Measurements from ENCODE around the gene VANGL1. TPM values are rescaled to one million over a fixed set of nuclear protein-coding genes. Genes with fewer than 3 reads are reported as not detected.

VANGL1 gene
- total and polyA plus RNA-seq, 4 donors = 2.5 to 6.8 (median 3.5) TPM

DNA sequence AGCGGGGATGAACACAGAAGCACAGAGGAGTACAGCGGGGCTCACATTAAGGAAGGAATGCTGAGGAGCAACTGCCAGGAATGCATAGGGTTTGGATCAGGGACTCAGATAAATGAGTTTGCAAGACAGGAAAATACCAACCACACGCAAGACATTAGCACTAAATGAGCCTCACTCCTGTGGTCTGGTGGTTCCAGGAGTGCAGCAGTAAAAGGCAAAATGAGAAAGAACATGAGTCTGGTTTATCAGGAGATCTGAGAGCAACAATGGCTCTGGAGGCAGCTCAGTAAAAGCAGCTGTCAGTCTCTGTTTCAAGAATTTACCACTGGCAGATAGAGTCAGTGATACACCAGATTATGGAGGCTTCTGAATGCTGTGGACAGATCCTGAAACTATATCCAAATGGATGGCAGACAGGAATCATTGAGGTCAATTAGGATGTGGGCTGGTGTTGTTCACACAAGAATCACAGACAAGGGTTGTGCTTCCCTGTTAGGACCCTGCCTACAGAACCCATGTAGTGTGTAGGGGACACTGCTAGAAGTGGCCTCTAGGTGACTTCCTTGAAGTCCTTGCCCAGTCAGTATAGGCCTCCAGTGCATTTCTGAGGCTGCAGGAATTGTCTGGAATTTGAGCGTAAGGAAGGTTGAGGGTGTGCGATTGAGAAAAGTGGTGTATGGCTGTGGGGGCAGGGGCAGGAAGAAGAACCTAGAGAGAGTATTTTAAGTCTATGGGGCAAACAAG lies 76.4 kb downstream of the VANGL1 start:
- Histone ChIP-seq H3K9me3 (ENCODE audit: control insufficient read depth in 4 of 4, low read length in 3 of 4) (peaks cover 0 to 3% (median 0%) of the 10 kb centered on the region in 4 donors), H3K36me3 (ENCODE audit: control insufficient read depth in 4 of 4, insufficient read depth in 3 of 4, low read depth in 1 of 4, low read length in 3 of 4) (no peaks in the 10 kb centered on the region), H3K4me1 (ENCODE audit: control insufficient read depth in 4 of 4, insufficient read depth in 4 of 4, low read length in 3 of 4) (no peaks in the 10 kb centered on the region), H3K4me3 (ENCODE audit: low read depth in 1 of 3, low read length in 3 of 3) (no peak overlapping the region), H3K27ac (ENCODE audit: low read depth in 1 of 2, low read length in 2 of 2) (no peak overlapping the region), H3K9ac (ENCODE audit: low read depth in 1 of 2, low read length in 2 of 2) (no peak overlapping the region), H3K27me3 (ENCODE audit: control insufficient read depth in 4 of 4, insufficient read depth in 4 of 4, low read length in 3 of 4) (no peaks in the 10 kb centered on the region)
- 92% methylated on average over 5 of the region's 5 CpGs for WGBS
- TF ChIP-seq, protein P1, sequence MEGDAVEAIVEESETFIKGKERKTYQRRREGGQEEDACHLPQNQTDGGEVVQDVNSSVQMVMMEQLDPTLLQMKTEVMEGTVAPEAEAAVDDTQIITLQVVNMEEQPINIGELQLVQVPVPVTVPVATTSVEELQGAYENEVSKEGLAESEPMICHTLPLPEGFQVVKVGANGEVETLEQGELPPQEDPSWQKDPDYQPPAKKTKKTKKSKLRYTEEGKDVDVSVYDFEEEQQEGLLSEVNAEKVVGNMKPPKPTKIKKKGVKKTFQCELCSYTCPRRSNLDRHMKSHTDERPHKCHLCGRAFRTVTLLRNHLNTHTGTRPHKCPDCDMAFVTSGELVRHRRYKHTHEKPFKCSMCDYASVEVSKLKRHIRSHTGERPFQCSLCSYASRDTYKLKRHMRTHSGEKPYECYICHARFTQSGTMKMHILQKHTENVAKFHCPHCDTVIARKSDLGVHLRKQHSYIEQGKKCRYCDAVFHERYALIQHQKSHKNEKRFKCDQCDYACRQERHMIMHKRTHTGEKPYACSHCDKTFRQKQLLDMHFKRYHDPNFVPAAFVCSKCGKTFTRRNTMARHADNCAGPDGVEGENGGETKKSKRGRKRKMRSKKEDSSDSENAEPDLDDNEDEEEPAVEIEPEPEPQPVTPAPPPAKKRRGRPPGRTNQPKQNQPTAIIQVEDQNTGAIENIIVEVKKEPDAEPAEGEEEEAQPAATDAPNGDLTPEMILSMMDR (IDR thresholded peaks at IDR 0.05; ENCODE audit: low read depth, low read length, missing input control) = no peak
- TF ChIP-seq TAF1 (conservative IDR thresholded peaks at IDR 0.05) (no peak), RXRA (IDR thresholded peaks at IDR 0.05) (no peak), RAD21 (IDR thresholded peaks at IDR 0.05) (no peak), SP1 (IDR thresholded peaks at IDR 0.05) (no peak), FOXA1 (IDR thresholded peaks at IDR 0.05) (no peak)
- TF ChIP-seq, protein P2, sequence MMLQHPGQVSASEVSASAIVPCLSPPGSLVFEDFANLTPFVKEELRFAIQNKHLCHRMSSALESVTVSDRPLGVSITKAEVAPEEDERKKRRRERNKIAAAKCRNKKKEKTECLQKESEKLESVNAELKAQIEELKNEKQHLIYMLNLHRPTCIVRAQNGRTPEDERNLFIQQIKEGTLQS (IDR thresholded peaks at IDR 0.05) = no peak
- TF ChIP-seq, protein P3, sequence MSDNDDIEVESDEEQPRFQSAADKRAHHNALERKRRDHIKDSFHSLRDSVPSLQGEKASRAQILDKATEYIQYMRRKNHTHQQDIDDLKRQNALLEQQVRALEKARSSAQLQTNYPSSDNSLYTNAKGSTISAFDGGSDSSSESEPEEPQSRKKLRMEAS (IDR thresholded peaks at IDR 0.05) = no peak
- no peak for DNase-seq (ENCODE audit: low spot score)

DNA sequence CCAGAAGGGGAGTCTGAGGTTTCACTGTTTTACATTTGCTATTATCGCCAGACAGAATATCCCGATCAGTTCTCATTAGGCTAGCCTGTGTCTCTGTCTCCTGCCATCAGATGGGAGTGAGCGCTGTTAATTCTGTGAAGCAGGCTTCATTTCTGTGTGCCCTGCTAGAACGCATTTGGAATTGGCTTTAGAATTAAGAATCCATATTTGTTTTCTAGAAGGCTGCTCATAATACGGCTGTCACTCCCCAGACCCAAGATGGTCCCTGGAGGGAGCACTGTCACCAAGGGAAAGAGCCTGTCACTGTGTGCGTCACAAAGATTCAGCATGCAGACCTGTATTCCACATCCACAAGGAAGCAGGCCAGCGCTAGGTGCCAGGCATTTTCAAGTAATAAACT lies 77.5 kb downstream of the VANGL1 start:
- Histone ChIP-seq H3K4me3 (ENCODE audit: low read depth in 1 of 3, low read length in 3 of 3) (no peak overlapping the region), H3K9ac (ENCODE audit: low read depth in 1 of 2, low read length in 2 of 2) (no peak overlapping the region), H3K36me3 (ENCODE audit: control insufficient read depth in 4 of 4, insufficient read depth in 3 of 4, low read depth in 1 of 4, low read length in 3 of 4) (no peaks in the 10 kb centered on the region), H3K27ac (ENCODE audit: low read depth in 1 of 2, low read length in 2 of 2) (no peak overlapping the region), H3K4me1 (ENCODE audit: control insufficient read depth in 4 of 4, insufficient read depth in 4 of 4, low read length in 3 of 4) (peaks cover 0 to 4% (median 0%) of the 10 kb centered on the region in 4 donors), H3K27me3 (ENCODE audit: control insufficient read depth in 4 of 4, insufficient read depth in 4 of 4, low read length in 3 of 4) (no peaks in the 10 kb centered on the region), H3K9me3 (ENCODE audit: control insufficient read depth in 4 of 4, low read length in 3 of 4) (peaks cover 0 to 3% (median 0%) of the 10 kb centered on the region in 4 donors)
- TF ChIP-seq, protein P2 (IDR thresholded peaks at IDR 0.05) = no peak
- no peak for TF ChIP-seq FOXA2 (IDR thresholded peaks at IDR 0.05)
- TF ChIP-seq, protein P3 (IDR thresholded peaks at IDR 0.05) = no peak
- no peak for TF ChIP-seq HNF4A (conservative IDR thresholded peaks at IDR 0.05)
- TF ChIP-seq RAD21 (IDR thresholded peaks at IDR 0.05) = no peak
- no peak for TF ChIP-seq FOXA1 (IDR thresholded peaks at IDR 0.05)
- TF ChIP-seq YY1 (IDR thresholded peaks at IDR 0.05) = no peak
- no peak for TF ChIP-seq GABPA (IDR thresholded peaks at IDR 0.05 in 1 of 2, conservative IDR thresholded peaks at IDR 0.05 in 1 of 2)
- no peak for TF ChIP-seq EGR1 (IDR thresholded peaks at IDR 0.05; ENCODE audit: low read depth in 2 of 2)
- TF ChIP-seq, protein P1 (IDR thresholded peaks at IDR 0.05; ENCODE audit: low read depth, low read length, missing input control) = no peak
- TF ChIP-seq, protein P4, sequence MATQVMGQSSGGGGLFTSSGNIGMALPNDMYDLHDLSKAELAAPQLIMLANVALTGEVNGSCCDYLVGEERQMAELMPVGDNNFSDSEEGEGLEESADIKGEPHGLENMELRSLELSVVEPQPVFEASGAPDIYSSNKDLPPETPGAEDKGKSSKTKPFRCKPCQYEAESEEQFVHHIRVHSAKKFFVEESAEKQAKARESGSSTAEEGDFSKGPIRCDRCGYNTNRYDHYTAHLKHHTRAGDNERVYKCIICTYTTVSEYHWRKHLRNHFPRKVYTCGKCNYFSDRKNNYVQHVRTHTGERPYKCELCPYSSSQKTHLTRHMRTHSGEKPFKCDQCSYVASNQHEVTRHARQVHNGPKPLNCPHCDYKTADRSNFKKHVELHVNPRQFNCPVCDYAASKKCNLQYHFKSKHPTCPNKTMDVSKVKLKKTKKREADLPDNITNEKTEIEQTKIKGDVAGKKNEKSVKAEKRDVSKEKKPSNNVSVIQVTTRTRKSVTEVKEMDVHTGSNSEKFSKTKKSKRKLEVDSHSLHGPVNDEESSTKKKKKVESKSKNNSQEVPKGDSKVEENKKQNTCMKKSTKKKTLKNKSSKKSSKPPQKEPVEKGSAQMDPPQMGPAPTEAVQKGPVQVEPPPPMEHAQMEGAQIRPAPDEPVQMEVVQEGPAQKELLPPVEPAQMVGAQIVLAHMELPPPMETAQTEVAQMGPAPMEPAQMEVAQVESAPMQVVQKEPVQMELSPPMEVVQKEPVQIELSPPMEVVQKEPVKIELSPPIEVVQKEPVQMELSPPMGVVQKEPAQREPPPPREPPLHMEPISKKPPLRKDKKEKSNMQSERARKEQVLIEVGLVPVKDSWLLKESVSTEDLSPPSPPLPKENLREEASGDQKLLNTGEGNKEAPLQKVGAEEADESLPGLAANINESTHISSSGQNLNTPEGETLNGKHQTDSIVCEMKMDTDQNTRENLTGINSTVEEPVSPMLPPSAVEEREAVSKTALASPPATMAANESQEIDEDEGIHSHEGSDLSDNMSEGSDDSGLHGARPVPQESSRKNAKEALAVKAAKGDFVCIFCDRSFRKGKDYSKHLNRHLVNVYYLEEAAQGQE (IDR thresholded peaks at IDR 0.05) = no peak
- TF ChIP-seq TAF1 (conservative IDR thresholded peaks at IDR 0.05) = no peak
- no peak for TF ChIP-seq NR2F2 (IDR thresholded peaks at IDR 0.05)
- TF ChIP-seq, protein P5, sequence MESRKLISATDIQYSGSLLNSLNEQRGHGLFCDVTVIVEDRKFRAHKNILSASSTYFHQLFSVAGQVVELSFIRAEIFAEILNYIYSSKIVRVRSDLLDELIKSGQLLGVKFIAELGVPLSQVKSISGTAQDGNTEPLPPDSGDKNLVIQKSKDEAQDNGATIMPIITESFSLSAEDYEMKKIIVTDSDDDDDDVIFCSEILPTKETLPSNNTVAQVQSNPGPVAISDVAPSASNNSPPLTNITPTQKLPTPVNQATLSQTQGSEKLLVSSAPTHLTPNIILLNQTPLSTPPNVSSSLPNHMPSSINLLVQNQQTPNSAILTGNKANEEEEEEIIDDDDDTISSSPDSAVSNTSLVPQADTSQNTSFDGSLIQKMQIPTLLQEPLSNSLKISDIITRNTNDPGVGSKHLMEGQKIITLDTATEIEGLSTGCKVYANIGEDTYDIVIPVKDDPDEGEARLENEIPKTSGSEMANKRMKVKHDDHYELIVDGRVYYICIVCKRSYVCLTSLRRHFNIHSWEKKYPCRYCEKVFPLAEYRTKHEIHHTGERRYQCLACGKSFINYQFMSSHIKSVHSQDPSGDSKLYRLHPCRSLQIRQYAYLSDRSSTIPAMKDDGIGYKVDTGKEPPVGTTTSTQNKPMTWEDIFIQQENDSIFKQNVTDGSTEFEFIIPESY (IDR thresholded peaks at IDR 0.05) = no peak
- TF ChIP-seq RXRA (IDR thresholded peaks at IDR 0.05) = no peak
- no peak for TF ChIP-seq SP1 (IDR thresholded peaks at IDR 0.05)
- TF ChIP-seq JUND (IDR thresholded peaks at IDR 0.05) = no peak
- no peak for TF ChIP-seq HNF4G (IDR thresholded peaks at IDR 0.05)
- DNase-seq (ENCODE audit: low spot score) = no peak
- 95% methylated on average over 7 of the region's 7 CpGs for WGBS

Data from liver (tissue), 9 donors.